ENCODE data around the gene CSNK2A3.

The CSNK2A3 gene

DNA sequence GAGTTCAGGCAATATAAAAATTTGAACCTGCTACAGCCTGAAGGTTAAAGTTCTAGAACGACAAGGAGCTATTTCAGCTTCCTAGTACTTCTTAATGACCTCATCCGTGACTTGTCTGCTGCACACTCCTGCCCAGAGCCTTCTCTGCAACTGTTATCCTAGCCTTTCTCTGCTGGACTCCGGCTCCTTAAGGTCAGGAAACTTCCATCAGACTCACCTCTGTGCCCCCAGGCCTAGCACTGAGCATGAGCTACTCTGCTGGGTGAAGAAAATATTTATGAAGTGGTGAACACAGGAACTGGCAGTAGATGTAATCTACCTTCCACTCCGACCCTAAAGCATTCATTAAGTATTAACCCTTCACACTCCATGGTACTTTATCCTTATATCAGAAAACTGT is 18.4 kb downstream of the CSNK2A3 start:
- DNase-seq = no peak

DNA sequence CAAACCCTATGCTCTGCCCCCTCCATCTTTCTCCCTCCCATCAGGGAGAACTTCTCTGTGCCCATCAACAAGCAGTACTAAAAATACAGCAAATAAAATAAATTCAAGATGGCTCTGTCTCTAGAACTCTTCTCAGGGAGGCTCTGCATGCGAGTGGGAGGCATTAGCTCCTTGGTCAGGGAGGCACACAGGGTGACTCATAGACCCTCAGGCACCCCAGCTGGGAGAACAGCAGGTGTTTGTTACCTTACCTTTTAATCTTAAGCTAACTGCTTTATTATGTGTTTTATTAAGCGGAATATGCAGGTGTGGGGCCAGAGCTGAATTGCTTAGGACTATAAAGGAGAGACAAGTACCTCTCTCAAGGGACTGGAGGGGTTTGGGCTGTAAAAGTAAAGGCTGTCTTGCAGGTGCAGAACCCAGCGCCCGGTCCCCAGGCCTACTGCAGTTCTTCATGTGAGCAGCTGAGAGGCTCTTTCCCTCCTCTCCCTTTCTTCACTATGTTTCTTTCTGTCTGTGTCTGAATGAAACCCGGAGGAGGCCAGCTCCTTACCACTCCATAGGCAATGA is 20.8 kb downstream of the CSNK2A3 start:
- no peak for DNase-seq

DNA sequence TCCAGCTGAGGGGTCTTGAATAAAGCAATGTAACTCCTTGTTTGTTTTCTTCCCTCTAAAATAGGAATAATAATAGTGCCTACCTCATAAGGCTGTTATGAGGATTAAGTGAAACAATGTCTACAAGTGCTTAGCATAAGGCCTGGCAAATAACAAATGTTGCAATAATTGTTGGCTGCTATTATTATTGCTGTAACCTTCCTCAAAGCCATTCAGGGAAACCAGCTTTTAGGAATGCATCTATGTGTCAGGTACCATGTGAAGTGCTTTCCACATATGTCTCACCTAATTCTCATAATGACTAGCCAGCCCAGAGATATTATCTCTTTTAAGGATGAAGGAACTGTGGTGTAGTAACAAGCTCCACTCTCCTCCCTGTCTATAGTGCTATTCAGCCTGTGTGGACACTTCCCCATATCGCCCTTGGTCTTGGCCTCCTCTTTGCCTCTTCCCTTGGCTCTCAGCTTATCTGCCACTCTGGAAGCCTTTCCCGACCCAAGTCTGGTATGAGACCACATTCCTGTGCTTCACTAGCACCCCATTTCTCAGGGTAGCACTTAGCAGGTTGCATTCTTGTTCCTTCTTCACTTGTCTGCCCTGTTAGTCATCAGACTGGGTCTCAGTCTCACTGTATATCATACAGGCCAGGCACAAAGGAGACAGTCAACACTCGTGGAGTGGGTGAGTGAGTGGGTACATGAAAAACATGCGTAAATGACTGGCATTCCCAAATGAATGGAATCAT is 23.8 kb downstream of the CSNK2A3 start:
- no peak for DNase-seq

DNA sequence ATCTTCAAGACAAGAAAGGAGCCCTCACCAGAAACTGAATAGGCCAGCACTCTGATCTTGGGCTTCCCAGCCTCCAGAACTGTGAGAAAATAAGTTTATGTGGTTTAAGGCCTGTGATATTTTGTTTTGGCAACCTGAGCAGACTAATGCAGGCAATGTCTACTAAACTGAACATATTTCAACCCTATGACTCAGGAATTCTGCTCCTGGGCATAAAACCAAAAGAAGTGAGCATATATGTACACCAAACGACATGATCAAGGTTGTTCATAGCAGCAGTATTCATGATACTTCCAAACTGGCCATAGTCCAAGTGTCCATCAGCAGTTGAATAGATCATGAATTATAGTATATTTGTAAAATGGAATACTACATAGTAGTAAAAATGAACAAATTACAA is 29.0 kb downstream of the CSNK2A3 start:
- DNase-seq = no peak

DNA sequence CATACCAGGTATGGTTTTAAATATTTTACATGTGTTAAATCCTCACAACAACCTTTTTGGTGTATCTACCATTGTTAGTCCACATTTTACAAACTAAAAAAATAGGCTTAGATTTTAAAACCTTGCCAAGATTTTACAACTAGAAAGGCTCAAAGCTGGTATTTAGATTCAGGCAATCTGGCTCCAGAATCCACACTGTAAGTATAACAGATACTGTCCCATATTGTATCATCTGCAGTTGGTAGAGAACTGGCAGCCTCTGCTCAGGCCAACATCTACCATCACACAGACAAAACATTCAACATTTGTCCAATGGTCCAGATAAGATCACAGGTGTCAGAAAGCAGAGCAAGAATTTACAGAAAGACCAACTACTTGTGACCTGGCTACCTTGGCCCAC is 30.9 kb downstream of the CSNK2A3 start:
- DNase-seq = no peak

DNA sequence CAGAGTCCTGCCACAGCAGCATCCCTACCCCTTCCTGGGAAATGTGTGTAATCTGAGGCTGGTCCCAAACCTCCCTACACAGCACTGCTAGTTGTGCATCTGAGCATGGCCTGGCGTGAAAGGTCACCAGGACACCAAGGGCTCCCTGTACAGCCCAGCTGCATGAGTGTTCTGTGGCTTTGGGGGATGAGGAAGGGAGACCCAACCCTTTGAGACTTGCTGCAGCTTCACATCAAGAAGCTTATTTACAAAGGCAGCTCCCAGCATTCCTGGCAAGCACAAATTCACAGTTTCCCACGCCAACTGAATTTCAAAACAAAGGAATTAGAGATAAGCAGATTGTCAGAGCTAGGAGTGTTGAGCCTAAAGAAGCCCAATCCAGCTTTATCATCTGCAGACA is 32.2 kb downstream of the CSNK2A3 start:
- no peak for DNase-seq

DNA sequence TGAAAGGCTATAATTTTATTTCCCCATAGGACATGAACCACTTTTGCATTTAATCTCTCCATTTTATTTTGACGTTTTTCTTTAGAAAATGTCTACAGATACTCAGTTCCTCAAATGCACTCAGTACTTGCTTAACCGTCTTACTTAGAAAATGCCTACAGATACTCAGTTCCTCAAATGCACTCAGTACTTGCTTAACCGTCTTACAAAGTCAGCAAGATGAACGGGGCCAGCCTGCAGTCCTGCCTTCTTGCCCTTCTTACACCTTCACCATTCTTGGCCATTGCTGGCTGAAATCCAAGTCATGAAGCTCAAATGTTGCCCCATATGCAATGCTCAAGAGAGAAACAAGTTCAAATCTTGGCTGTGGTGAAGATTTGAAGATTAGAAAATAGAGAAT is 34.1 kb downstream of the CSNK2A3 start:
- DNase-seq = no peak

DNA sequence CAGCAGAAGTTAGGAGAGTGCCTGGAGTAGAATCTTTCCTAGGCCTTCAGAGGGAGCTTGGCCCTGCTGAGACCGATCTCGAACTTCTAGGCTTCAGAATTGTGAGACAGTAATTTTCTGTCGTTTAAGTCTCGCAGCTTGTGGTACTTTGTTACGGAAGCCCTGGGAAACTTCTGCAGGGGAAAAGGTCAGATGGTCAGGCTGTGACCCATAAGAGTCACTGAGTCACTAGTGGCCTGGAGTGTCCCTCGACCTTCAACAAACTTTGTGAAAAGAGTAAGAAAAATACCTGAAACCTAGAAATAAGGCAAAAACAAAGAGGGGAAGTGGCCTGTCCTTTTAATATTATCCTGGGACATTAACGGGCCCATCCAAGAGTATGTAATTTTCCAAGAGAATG is 34.6 kb downstream of the CSNK2A3 start:
- DNase-seq = no peak

DNA sequence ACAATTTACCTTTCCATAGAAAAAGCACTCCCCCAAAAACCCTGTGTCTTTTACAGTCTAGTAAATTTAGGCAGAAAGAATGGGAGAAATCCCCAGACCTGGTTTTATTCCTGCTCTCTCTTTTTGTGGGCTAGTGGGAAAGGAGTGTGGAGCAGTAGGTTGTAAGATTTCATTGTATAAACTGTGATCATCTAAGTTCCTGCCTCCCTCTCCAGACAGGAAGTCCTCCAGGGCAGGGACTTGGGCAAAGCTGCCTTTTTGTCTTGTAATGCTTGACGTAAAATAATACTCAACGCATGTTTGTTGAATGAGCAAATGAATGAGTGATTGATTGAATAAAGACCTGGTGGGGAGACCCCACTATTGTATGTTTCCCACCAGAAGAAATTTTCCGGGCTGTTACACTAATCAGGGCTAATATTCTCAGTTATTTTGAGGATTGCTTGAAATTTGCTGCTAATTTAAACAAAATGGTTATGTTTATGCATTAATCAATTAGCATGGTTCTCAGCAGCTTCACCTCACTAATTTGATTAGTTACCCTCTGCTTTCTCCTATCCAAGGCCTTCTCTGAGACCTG is 36.3 kb downstream of the CSNK2A3 start:
- DNase-seq = no peak

DNA sequence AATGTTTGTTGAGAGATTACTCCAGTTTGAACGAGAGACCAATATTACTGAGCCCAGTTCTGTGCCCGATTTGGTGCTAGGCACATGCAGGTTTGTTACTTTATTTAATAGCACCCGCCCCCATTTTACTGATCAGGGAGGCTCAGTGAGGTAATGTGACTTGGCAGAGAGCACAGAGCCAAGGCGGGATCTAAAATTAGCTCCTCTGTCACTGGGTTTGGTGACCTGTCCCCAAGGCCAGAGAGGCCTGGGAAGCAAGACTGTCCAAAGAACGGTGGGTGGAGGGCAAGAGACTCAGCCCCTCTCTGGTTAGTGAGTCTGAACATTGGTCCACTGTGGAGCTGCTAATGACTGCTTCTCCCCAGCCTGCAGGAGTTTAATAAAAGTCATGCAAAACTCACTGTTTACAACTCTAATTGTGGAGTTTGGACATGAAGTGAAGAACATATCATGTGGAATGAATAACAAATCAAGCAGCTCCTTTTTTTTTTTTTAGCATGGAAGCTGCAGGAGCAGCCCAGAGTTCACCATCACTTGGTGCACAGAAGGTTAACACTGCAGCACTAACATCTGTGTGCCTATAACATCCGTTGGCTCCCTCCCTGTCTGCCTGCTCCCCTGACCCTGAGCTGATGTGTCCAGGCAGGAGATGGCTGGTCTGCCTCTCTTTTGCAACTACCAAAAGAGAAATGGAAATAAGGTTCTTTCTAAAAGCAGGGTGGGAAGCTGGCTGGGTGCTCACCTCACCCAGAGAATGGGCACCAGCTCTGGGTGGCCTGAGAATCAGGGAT is 39.0 kb downstream of the CSNK2A3 start:
- DNase-seq = no peak

DNA sequence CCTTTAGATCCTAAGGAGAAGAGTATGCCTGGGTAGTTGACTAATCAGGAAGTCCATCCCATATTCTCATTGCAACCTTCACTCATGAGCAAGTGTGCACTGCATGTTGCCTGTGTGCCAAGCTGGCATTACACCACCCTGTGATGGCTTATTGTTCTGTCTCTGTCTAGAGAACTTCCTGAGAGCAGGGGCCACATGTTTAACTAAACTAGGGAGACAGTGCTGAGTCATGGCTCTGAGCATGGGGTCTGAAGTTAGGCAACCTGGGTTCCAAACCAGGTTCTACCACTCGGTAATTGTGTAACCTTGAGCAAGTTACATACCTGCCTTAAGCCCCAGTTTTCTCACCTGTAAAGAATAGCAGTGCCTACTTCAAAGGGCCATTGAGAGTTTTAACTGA is 39.6 kb downstream of the CSNK2A3 start:
- no peak for DNase-seq

DNA sequence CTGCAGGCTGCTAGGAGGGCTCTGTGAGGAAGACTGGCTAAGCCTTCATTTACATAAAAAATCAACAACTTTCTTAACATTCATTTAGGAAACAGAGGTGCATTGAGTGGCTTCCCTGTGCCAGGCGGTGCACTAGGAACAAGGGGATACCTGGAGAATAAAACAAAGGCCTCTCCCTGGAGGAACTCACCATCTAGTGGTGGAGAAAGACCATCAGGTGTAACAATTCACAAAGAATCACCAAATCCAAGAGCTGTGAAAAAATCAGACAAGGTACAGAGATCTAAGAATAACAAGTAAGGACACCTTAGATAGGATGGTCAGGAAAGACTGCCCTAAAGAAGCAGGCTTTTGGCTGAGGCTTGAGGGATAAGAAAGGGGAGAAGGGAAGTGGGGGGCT is 40.3 kb downstream of the CSNK2A3 start:
- no peak for DNase-seq

DNA sequence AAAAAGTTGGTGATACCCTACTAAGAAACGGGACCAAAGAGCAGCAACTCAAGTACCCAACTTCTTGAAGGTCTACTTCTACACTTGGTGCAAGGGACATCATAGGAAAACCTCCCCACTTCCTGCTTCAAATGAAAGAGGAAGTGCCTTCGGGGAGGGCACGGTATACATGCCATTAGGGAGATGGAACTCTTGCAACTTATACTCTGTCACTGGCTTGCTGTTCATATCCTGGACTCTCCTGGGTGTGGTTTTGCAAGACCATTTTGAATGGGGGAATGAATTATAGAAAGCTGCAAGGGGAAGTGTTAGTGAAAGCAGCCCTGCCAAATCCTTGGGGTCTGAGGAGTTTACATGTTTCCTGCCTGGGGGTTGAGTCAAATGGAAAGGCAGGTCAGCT is 41.9 kb downstream of the CSNK2A3 start:
- DNase-seq = no peak

DNA sequence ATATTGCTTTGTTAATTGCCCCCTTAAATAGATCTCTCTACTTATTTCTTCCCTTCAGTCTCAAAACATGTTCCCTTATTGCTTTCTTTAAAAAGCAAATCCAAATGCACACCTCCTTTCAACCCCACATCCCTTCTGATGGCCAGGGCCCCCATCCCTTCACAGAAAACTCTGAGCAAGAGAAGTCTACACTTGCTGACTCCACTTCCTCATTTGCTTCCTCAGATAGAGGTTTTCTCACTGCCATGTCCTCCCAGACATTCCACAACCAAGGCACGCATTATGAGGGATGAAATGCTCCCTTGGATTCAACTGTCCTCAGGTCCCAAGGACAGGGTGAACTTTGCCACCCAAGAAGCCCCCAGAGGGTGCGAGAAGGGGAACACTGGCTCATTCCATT is 43.1 kb downstream of the CSNK2A3 start:
- no peak for DNase-seq

DNA sequence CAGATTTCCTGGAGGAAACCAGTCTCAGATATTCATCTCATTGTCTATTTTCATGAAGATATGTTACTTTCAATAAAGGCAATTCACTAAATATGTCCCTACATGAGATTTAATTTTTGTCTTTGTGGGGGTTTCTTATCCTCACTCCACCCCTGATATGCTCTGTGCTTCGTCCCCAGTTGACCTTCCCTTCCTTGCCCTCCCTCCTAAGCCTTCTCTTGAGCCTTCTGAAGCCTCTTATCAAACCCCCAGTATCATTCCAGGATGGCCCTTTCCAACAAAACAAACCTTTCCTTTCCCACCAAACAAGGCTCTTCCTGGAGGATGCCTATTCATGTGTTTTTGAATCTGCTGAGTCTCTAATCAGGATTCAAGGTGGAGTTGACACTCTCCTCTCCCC is 44.8 kb downstream of the CSNK2A3 start:
- no peak for DNase-seq

DNA sequence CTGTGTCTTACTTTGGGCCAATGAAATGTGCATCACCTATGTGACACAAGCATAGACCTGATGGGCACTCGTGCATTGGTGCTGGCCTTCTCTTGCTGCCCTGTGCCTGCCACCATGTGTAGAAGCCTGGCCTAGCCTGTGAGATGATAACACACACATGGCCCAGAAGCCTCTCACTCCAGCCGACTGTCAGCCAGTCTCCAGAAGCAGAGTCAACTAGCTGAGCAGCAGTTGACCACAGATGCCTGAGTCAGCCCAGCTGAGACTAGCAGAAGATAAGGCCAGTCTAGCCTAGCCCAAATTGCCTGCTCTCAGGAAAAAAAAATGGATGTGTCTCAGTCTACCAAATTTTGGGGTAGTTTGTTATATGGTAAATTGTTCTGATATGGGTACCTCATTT is 46.2 kb downstream of the CSNK2A3 start:
- no peak for DNase-seq

DNA sequence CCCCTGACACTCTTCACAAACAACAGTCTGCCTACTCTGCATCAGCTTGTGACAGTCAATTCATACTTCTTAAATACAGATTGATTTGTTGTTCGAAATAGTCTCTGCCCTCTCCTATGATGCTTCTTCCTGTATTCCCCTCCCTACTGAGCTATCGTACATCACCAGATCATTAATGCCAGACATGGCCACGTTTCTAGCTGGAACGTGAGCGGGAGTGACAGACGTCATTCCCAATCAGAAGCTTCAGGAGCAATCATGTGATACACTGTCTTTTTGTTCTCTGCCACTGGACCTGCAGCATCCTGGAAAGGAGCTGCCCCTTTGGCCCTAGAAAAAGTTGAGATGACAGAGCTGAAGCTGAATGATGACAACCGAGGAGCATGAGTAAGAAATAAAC is 48.5 kb downstream of the CSNK2A3 start:
- no peak for DNase-seq

DNA sequence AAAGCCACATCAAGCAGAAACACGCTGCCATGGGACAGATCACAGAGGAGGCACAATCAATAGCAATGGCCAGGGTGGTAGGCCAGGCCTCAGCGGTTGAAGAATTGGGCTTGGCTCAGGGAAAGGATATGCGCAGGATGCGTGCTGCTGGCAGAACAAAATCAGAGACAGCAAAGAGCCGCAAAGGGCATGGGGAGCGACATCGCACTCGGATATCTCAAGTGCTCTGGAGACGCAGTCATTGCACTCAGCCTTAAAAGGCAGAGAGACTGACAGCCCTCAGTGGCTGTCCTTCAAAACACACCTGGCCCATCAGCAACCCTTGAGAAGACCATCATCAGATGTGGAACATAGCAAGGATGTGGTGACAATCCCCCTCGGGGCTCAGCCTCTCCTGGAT is 50.5 kb downstream of the CSNK2A3 start:
- no peak for DNase-seq

Data from COR-L47 (cell line).